Ovary (tissue), 9 donors: ENCODE results near the gene DACH1. TPM values are rescaled to one million over a fixed set of nuclear protein-coding genes. Genes with fewer than 3 reads are reported as not detected.

Experiments used
- DNase-seq, 5 donors: peaks; one replicate each; pipeline ENCODE4 v3.0.0-alpha.2; 2019 to 2020
- H3K27ac ChIP-seq, 2 donors: fragments of 200-600 bp; one replicate each; pipeline versions ENCODE4 v1.5.1 to v1.8.0; 2019 to 2022
- H3K27me3 ChIP-seq: fragments of 200-600 bp; one replicate; pipeline ENCODE4 v1.8.0; 2022
- H3K36me3 ChIP-seq: fragments of 200-600 bp; sonication (generic); one replicate; pipeline ENCODE4 v1.5.1; 2019
- H3K4me1 ChIP-seq: one replicate; pipeline ENCODE4 v1.8.1; 2013; ENCODE audit warnings: mild to moderate bottlenecking, moderate library complexity; ENCODE audit not compliant: insufficient read depth
- H3K4me3 ChIP-seq: fragments of 200-600 bp; sonication (generic); one replicate; pipeline ENCODE4 v1.5.1; 2017
- H3K9me3 ChIP-seq, 2 donors: fragments of 200-600 bp in 1 of 2; sonication (generic) in 1 of 2; one replicate each; pipeline versions ENCODE4 v1.5.1 to v1.8.1; 2013 to 2019; ENCODE audit warnings: mild to moderate bottlenecking in 1 of 2, moderate library complexity in 1 of 2
- EP300 ChIP-seq: sonication (generic); formaldehyde crosslinking; IDR thresholded peaks from one replicate; pipeline ENCODE4 v1.6.1; 2017; ENCODE audit warnings: antibody characterized with exemption
- POLR2A ChIP-seq: fragments of 450-650 bp; IDR thresholded peaks from one replicate; pipeline ENCODE4 v1.6.1; 2017; ENCODE audit warnings: antibody characterized with exemption, mild to moderate bottlenecking, moderate library complexity
- WGBS, 3 donors: extraction: QIAGEN DNeasy Blood & Tissue Kit in 1 of 3; methylation state at CpG; one replicate each; pipeline versions ENCODE4 v1.1.5 to v1.1.7; 2013 to 2017; 5-methylcytosine and 5-hydroxymethylcytosine counted together
- intact Hi-C, 4 donors: fragments of 100-400 bp; cut with DNase I; formaldehyde crosslinking; loops; one replicate each; pipeline versions ENCODE4 v1.11.0 to v1.15.1; 2022 to 2023
- polyA plus RNA-seq, 2 donors: library from polyadenylated mRNA; stranded (reverse); fragments of 200-250 nt in 1 of 2; fragments of 350-450 nt in 1 of 2; fragmentation: Illumina TruSeq in 1 of 2; extraction: RNeasy Lipid Tissue Mini Kit (QIAGEN cat#74804) in 1 of 2; gene quantifications; one replicate each; pipeline ENCODE4 v1.2.3, GENCODE V29; 2013 to 2014
- total RNA-seq, 7 donors: library from RNA; depleted of rRNA in 2 of 7; stranded (reverse); fragments of >200 nt in 2 of 7; fragmentation: NEBNext Ultra II Directional in 3 of 7; extraction: Animal tissue kit (Norgen Biotek cat#: 25700) in 3 of 7; gene quantifications; one replicate each; pipeline versions ENCODE4 v1.1.0 to v1.2.4, GENCODE V29; 2016 to 2023
- TF ChIP-seq, protein P1 (sequence below), 3 donors: fragments of 450-650 bp in 2 of 3; fragments of 200-600 bp in 1 of 3; IDR thresholded peaks; one replicate each; pipeline versions ENCODE4 v1.5.1 to v1.8.0; 2016 to 2022; ENCODE audit warnings: antibody characterized with exemption in 3 of 3, mild to moderate bottlenecking in 1 of 3
- donor health status: DM: no; HTN: no; CAD: no; lungs with moderate emphysema.
- donor health status: DM: no; HTN: no; CAD: no.
- donor health status: Bipolar disorder and iron deficiency.
- donor health status: DM: yes; HTN: yes; CAD: no.
- donor health status: DM: no; HTN: no; CAD: no.
- donor health status: DM: yes; HTN: yes; CAD: no.

Gene DACH1
- total and polyA plus RNA-seq, 9 donors: 0.91 to 3.2 (median 1.7) TPM

DNA sequence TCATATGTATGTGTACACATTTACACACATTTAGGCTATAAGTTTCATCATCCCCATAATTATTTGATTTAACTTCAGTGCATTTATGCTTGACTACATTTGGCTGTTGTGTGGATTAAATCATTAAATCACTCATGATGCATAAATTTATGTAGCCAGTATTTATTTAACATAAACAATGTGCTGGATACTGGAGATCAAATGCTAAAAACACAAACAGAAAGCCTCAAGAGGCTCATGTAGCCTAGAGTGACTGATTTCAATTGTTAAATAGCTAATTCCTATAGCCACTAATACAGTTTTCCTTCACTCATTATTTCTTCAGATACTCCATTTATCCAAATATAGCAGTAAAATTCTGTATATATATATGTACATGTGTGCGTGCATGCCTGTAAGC is 376.0 kb downstream of the DACH1 start:
- H3K4me1 ChIP-seq: no peaks in the 10 kb centered on the region
- intact Hi-C loops: no loop called here
- DNase-seq: no peak
- no peak overlapping the region for H3K27ac ChIP-seq
- WGBS, 3 donors: 95 to 100% (median 95%) methylated on average over 1 of the region's 1 CpG
- TF ChIP-seq, protein P1, sequence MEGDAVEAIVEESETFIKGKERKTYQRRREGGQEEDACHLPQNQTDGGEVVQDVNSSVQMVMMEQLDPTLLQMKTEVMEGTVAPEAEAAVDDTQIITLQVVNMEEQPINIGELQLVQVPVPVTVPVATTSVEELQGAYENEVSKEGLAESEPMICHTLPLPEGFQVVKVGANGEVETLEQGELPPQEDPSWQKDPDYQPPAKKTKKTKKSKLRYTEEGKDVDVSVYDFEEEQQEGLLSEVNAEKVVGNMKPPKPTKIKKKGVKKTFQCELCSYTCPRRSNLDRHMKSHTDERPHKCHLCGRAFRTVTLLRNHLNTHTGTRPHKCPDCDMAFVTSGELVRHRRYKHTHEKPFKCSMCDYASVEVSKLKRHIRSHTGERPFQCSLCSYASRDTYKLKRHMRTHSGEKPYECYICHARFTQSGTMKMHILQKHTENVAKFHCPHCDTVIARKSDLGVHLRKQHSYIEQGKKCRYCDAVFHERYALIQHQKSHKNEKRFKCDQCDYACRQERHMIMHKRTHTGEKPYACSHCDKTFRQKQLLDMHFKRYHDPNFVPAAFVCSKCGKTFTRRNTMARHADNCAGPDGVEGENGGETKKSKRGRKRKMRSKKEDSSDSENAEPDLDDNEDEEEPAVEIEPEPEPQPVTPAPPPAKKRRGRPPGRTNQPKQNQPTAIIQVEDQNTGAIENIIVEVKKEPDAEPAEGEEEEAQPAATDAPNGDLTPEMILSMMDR (IDR thresholded peaks at IDR 0.05): no peak
- no peak for TF ChIP-seq POLR2A
- no peak for TF ChIP-seq EP300
- H3K4me3 ChIP-seq: no peak overlapping the region
- no peaks in the 10 kb centered on the region for H3K36me3 ChIP-seq
- no peaks in the 10 kb centered on the region for H3K9me3 ChIP-seq
- H3K27me3 ChIP-seq: no peaks in the 10 kb centered on the region

DNA sequence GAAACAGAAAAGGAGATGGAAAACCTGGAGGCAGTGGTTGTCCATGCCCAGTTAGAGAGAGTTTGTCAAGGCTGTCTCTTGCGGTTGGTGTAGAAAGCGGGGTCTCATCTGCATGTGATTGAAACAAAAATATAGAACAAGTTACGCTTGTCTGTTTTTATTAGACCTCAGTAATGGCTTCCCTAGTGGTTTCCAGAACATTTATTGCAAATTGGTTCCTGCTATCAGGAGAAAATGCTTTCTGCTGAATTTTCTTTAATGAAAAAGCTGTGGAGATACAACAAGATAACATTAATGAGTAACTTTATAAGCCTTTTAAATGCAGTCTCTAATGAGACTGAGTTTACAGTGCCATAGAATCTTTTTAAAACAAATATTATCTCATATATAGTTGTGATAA is 378.0 kb downstream of the DACH1 start:
- intact Hi-C loops: no loop called here
- WGBS, 3 donors: 95 to 98% (median 97%) methylated on average over 3 of the region's 3 CpGs
- TF ChIP-seq EP300: no peak
- TF ChIP-seq, protein P1 (IDR thresholded peaks at IDR 0.05): no peak
- no peak for TF ChIP-seq POLR2A
- H3K27ac ChIP-seq: no peak overlapping the region
- H3K4me1 ChIP-seq: no peaks in the 10 kb centered on the region
- no peaks in the 10 kb centered on the region for H3K27me3 ChIP-seq
- no peak overlapping the region for H3K4me3 ChIP-seq
- H3K36me3 ChIP-seq: no peaks in the 10 kb centered on the region
- no peak for DNase-seq
- H3K9me3 ChIP-seq: no peaks in the 10 kb centered on the region

DNA sequence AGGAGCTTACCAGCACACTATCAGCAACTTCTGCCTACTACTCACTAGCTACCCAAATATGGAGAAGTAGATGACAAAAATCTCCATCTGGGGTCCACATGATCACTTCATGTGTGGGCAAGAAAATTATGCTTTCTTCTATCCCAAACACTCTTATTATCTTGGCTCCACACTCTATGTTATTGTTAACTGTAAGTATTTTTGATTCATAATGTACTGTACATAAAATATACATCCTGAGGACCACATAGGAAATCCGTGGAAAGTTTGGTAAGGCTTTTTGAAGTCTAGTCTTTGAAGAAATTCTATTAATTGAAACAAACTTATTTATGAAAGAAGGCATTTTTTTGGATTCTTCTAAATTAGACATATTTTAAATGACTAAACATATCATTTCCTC is 378.8 kb downstream of the DACH1 start:
- Histone ChIP-seq H3K4me3 (no peak overlapping the region), H3K36me3 (no peaks in the 10 kb centered on the region), H3K27me3 (no peaks in the 10 kb centered on the region), H3K27ac (no peak overlapping the region), H3K4me1 (no peaks in the 10 kb centered on the region), H3K9me3 (no peaks in the 10 kb centered on the region)
- 13 to 28% (median 25%) methylated on average over 1 of the region's 1 CpG for whole genome bisulfite sequencing, 3 donors
- intact Hi-C loops: no loop called here
- no peak for DNase-seq
- no peak for TF ChIP-seq POLR2A
- TF ChIP-seq, protein P1 (IDR thresholded peaks at IDR 0.05): no peak
- no peak for TF ChIP-seq EP300

DNA sequence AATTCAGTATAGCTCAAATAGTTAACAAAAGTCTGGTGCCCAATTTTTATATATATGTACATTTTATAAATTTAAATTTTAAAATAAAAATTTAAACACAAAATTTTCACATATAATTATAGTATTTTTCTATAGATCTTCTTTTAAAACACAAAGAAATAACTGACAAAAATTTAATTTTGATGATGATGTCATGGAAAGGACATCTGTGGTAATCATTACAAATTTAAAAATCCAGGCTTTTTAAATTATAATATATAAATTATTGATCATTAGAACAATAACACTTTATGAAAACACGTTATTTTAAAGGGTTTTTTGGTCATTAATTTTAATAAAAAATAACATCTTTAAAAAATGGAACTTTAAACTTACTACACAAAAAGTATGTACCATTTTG is 381.1 kb downstream of the DACH1 start:
- Histone ChIP-seq H3K27me3 (no peaks in the 10 kb centered on the region), H3K9me3 (no peaks in the 10 kb centered on the region), H3K4me3 (no peak overlapping the region), H3K27ac (no peak overlapping the region), H3K4me1 (no peaks in the 10 kb centered on the region), H3K36me3 (no peaks in the 10 kb centered on the region)
- DNase-seq: no peak
- WGBS, 3 donors: 84 to 86% (median 85%) methylated on average over 1 of the region's 1 CpG
- intact Hi-C loops: no loop called here
- TF ChIP-seq EP300: no peak
- TF ChIP-seq POLR2A: no peak
- TF ChIP-seq, protein P1 (IDR thresholded peaks at IDR 0.05): no peak

DNA sequence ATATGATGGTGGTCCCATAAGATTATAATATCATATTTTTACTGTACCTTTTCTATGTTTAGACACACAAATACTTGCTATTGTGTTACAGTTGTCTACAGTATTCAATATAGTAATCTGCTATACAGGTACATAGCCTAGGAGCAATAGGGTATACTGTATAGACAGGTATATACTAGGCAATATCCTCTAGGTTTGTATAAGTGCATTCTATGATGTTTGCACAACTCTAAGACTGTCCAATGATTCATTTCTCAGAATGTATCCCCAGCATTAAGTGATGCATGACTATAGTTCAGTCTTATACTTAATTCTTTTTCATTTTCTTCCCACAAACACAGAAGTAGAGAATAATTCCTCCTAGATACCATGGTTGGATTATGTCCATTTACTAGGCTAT is 383.3 kb downstream of the DACH1 start:
- H3K27me3 ChIP-seq: no peaks in the 10 kb centered on the region
- no peaks in the 10 kb centered on the region for H3K36me3 ChIP-seq
- intact Hi-C loops: no loop called here
- DNase-seq: no peak
- TF ChIP-seq, protein P1 (IDR thresholded peaks at IDR 0.05): no peak
- TF ChIP-seq EP300: no peak
- TF ChIP-seq POLR2A: no peak
- H3K4me1 ChIP-seq: no peaks in the 10 kb centered on the region
- no peak overlapping the region for H3K27ac ChIP-seq
- H3K4me3 ChIP-seq: no peak overlapping the region
- no peaks in the 10 kb centered on the region for H3K9me3 ChIP-seq
